ENCODE measurements around the gene CD72.
"Not testable (repeated sequence)": the region's sequence is repeated elsewhere in the genome, so short reads cannot be mapped to it uniquely, and the experiment has no call there.

CD72 gene

DNA sequence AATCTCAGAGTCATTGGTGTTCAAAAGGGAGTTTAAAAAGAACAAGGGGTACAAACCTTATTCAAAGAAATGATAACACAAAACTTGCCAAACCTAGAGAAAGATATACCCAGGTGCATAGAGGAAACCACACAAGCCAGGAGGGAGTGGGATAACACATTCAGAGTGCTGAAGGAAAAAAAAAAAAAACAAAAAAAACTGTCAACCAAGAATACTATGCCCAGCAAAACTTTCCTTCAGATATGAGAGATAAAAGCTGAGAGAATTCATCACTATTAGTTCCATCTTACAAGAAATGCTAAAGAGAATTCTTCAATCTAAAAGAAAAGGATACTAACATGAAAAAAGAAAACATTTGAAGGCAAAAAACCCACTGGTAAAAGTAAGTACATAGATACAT lies 24.6 kb downstream of the CD72 start:
- no peak for DNase-seq (ENCODE audit: low read depth)

DNA sequence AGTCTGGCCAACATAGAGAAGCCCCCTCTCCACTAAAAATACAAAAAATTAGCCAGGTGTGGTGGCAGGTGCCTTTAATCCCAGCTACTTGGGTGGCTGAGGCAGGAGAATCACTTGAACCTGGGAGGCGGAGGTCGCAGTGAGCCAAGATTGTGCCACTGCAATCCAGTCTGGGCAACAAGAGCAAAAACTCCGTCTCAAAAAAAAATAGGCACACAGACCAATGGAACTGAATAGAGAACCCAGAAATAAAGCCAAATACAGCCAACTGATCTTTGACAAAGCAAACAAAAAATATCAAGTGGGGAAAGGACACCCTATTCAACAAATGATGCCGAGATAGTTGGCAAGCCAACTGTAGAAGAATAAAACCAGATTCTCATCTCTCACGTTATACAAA lies 29.7 kb downstream of the CD72 start:
- DNase-seq (ENCODE audit: low read depth), result not testable (repeated sequence)

DNA sequence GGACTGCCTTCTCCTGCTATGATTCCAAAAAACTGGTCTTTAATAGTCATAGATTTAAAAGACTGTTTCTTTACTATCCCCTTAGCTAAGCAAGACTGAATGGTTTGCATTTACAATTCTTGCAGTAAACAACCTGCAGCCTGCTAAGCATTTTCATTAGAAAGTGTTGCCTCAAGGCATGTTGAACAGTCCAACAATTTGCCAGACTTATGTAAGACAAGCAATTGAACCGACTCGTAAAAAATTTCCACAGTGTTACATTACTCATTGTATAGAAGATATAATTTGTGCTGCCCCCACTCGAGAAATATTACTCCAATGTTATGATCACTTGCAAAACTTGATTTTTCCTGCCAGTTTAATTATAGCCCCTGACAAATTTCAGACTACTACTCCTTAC lies 33.5 kb downstream of the CD72 start:
- DNase-seq (ENCODE audit: low read depth), result not testable (repeated sequence)

DNA sequence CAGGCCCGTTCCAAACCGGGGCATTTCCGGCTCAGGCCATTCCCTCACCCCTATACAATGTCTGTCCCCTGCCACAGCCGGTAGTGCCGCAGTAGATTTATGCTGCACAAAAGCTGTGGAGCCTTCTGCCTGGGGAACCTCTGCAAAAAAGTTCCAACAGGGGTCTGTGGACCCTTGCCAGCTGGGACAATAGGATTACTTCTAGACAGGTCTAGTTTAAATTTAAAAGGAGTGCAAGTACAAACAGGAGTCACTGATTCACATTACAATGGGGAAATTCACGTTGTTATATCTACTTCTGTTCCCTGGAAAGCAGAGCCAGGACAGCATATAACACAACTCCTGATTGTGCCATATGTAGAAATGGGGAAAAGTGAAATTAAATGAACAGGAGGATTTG lies 34.7 kb downstream of the CD72 start:
- DNase-seq (ENCODE audit: low read depth), result not testable (repeated sequence)

DNA sequence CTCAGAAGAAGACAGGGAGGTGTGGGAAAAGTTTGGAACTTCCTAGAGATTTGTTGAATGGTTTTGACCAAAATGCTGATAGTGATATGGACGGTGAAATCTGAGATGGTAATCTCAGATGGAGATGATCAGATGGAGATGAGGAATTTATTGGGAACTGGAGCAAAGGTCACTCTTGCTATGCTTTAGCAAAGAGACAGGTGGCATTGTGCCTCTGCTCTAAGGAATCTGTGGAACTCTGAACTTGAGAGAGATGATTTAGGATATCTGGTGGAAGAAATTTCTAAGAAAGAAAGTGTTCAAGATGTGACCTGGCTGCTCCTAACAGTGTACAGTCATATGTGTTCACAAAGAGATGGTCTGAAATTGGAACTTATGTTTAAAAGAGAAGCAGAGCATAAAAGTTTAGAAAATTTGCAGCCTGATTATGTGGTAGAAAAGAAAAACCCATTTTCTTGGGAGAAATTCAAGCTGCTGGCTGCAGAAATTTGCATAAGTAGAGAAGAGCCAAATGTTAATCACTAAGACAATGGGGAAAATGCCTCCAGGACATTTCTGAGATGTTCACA lies 38.5 kb downstream of the CD72 start:
- DNase-seq (ENCODE audit: low read depth), result not testable (repeated sequence)

DNA sequence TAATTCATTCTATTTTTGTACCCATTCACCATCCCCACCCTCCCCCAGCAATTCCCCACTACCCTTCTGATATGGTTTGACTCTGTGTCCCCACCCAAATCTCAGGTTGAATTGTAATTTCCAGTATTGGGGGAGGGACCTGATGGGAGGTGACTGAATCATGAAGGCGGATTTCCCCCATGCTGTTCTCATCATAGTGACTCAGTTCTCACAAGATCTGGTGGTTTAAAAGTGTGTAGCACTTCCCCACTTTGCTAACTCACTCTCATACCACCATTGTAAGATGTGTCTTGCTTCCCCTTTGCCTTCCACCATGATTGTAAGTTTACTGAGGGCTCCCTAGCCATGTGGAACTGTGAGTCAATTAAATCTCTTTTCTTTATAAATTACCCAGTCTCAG lies 39.1 kb downstream of the CD72 start:
- no peak for DNase-seq (ENCODE audit: low read depth)

DNA sequence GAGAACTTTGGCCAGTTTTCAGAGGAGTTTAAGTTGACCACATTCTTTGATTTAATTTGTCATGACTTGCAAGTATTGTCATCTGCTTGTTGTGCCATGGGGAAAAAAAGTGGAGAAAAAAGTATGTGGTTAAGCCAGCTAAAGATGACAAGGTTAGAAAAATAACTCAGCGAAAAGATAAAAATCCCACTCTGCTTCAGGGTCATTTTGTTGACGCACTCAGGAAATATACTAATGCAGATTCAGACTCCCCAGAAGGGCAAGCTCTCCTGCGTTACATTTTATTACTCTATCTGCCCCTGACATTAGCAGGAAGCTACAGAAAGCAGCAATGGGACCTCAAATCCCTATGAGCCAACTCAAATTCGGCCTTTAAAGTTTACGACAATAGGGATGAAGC lies 40.7 kb downstream of the CD72 start:
- DNase-seq (ENCODE audit: low read depth), result no peak

DNA sequence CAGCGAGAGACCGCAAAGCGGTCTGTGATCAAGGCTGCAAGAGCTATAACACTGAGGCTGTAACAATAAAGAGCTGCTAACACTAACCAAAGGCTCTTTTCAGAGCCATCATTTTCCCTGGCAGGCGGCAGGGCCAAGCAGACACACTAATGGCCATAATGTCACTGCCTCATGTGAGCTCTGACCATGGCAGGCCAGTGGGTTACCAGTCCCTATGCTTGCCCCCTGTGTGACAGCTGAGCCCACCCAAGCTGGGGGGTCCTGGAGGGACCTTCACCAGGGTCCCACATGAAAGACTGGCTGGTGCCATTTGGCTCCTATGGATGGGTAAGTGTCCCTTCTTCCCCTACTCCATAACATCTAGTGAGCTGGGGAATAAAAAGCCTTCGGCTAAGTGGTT lies 42.7 kb downstream of the CD72 start:
- no peak for DNase-seq (ENCODE audit: low read depth)

DNA sequence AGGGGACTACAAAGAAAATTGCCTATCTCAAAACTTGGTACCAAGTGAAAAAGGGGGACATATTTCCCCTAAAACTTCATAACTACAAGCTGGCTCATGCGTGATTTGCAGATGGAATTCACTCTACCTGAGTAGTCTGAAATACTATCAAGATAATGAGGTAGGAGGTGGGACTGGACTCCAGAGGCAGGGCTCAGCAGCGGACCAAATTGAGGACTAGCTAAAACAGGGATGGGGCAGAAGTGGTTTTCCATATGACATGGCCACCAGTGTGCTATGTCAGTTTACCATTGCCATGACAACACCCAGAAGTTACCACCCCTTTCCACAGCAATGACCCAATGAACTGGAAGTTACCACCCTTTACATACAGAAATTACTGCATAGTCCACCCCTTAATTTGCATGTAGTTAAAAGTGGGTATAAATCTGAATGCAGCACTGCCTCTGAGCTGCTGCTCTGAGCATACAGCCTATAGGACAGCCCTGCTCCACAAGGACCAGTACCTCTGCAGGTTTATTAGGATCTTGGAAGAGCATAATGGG lies 43.6 kb downstream of the CD72 start:
- no peak for DNase-seq (ENCODE audit: low read depth)

DNA sequence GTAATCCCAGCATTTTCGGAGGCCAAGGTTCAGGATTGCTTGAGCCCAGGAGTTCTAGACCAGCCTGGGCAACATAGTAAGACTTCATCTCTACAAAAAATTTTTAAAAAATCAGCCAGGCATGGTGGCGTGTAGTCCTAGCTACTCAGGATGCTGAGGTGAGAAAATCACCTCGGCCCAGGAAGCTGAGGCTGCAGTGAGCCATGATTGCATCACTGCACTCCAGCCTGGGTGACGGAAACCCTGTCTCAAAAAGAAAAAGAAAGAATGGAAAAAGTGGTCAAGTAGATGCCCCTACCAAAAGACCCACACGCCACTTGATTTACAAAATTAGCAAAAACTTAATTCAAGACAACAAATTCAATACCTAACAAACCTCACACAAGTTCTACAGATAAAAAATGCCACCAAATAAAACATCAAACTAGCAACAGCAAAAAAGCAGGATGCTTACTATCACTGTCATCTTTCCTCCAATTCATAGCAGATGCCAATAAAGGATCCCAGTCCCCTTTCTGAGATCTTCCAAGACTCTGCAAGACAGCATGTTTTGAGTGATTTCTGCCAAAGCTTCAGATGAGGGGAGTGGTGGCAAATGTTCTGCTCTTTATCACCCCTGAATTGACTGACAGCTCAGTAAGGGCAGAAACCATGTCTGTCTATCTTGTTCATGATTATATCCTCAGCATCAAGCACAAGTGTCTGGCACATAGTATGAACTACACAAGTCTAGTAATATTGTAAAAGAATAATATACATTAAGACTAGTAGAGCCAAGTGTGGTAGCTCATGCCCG lies 47.3 kb downstream of the CD72 start:
- DNase-seq (ENCODE audit: low read depth), result no peak

DNA sequence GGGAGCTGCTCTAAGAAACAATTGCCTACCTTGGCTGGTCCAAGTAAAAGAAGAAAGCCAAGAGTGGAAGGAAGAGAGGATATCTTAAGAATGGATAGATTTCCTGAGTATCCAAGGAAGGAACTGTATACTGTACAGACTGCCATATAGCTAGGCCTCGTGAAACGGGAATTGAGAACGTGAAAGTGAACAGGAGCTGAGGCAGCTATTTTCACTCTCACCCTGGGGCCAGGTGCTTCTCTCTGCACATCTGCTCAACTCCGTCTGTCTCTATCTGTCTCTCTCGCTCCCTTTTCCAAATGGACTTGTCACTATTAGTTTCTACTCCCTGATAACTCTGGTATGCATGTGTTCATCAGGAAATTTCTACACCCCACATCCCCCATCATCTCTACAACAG lies 49.0 kb downstream of the CD72 start:
- DNase-seq (ENCODE audit: low read depth), result no peak

DNA sequence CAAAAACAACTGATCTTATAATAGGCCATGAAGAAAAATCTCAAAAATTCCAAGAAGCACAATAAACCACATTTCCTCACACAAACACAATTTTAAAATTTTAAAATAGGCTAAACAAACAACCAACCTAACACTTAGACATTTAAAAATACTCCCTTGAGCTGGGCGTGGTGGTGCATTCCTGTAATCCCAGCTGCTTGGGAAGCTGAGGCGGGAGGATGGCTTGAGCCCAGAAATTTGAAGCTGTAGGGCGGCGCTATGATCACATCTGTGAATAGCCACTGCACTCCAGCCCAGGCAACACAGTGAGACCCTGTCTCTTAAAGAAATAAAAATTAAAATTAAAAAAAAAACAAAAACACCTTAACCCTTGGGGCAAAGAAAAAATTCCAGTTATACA lies 50.0 kb downstream of the CD72 start:
- no peak for DNase-seq (ENCODE audit: low read depth)

DNA sequence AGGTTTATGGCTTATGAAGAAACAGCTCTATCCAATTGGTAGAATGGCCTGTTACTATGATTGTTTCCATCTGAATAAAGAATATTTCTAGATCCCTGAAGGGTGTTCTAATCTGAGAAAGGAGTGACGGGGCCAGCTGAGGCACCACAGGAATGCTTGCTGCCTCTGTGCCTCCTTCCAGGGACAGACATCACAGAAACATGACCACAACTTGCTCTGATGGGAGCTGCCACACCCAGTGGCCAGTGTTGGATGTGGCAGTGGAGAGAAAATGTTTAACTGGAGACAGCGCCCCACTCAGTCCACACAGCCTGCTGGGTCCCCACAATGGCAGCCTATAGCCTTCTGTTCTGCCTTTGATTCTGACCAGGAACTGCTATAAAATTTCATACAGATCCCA lies 51.8 kb downstream of the CD72 start:
- DNase-seq (ENCODE audit: low read depth), result no peak

DNA sequence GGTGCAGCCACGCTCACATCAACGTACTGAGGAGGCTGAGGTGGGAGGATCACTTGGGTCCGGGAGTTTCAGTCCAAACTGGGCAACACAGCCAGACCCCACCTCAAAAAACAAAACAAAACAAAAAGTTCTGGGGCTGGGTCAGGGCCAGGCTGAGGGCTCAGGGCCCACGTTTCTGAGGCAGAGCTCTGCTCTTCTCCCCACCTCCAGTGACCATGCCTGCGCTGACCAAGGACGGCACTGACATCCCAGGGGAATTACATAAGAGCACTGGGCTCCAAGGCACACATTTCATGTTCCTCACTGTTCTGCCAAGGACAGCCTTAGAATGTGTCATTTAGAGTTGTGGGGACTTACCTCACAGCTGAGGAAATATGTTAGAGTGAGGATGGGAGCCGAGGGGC lies 53.6 kb downstream of the CD72 start:
- no peak for DNase-seq (ENCODE audit: low read depth)

DNA sequence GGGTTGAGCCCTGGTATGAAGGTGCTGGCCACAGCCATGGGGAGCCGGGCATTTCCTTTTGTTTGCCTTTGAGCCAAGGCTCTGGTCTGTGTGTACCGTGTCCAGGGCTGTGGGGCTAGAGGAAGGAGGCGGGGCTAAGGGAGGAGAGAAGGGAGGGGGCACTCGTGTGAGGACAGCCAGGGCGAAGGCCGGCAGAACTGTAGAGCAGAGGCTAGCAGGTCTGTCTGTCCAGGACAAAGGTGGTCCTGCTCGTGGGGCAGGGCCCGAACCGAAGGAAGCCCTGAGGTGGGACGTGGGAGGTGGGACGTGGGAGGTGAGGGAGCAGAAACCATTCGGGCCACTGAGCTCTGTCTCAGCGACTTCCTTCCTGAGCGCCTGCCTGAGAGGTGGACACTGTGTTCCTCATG lies 54.4 kb downstream of the CD72 start:
- no peak for DNase-seq (ENCODE audit: low read depth)

DNA sequence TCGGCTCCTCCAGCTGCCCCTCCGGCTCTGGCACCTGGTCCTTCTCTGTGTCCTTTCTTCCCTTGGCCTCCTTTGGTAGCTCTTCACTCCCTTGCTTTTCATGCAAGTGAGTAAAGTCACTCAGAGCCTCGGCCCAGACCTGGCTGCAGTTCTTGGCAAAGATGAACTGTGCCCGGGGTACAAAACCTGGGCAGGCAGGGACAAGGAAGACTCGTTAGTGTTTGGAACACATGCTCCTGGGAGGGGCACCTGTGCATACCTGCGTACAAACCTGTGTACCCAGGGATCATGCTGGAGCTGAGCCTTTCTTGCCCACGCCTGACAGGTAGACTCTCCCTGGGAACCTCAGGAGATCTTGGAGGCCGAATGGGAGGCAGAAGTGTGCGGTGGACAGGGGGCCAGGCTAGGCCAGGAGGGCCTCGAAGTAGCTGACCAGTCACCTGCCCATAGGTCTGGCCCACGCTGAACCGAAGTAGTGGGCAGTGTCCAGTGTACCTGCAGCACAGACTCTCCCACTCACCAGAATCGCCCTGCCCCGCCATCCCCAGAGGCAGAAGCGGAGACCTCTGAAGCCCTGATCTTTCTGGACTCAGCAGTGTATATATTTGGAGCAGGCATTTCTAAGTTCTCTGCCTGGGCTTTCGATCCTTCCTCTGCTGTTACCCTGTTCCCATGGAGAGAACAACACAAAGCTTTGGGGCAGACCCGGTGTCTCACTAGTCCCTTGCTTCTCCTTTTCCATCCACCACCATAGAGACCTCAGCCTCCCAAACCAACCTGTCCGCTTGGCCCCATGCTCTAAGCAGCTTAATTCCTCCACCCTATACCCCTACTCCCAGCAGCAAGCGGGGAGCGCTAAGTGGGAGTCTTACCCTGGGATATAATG lies 55.1 kb downstream of the CD72 start:
- no peak for DNase-seq (ENCODE audit: low read depth)

DNA sequence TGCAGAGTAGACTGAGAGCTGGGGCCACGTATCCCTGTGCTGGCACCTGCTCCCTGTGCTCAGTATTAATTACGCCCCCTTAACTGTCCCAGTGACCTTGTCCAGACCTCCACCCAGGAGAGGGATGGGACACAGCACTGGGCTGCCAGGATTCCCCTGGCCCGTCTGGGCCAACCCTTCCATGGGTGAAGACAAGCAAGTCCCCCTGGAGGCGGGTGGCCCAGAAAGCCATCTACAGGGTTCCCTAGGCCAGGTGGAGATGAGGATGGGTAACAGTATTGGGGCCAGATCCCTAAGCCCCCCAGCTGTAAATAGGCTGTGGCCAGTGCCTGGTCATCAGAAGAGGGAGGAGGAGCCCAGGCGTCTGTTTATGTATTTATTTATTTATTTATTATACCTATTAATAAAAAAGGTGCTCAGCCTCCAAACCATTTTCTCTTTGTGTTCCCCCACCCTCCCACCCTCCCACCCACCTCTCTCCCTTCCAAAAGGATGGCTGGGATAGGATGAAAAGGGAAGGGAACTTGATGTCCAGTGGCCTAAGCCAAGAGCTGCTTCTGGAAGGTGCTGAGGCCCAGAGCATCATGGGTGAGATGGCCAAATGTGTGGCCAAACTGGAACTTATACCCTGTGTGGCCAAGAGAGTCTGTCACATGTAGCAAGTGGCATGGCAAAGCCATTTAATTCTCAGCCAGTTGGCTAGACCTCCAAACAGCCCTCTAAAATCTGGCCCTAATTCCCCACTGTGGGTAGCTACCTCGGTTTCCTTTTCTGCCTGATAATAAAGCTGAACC lies 56.5 kb downstream of the CD72 start:
- no peak for DNase-seq (ENCODE audit: low read depth)

DNA sequence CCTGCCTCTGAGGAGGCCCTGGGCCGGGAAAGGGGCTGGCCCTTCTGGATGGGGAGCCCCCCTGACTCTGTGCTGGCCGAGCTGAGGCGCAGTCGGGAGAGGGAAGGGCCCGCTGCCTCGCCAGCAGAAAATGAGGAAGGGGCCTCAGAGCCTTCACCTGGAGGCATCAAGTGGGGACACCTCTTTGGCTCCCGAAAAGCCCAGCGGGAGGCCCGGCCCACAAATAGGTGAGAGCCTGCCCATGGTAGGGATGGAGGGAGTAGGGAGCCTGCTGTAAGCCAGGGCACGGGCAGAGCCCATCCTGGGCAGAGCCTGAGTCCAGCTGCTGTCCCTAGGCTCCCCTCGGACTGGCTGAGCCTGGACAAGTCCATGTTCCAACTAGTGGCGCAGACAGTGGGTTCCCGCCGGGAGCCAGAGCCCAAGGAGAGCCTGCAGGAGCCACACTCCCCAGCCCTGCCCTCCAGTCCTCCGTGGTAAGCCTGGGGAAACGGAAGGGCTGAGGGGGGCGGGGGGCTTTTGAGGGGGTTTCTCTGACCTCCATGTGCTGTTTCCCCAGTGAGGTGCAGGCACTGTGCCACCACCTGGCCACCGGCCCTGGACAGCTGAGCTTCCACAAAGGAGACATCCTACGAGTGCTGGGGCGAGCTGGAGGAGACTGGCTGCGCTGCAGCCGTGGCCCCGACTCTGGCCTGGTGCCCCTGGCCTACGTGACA lies 57.4 kb downstream of the CD72 start:
- no peak for DNase-seq (ENCODE audit: low read depth)

All from T follicular helper cell (primary cell).